8988T (cell line): ENCODE measurements around the gene LRRC3.
"Not testable (repeated sequence)": the region's sequence is repeated elsewhere in the genome, so short reads cannot be mapped to it uniquely, and the experiment has no call there.

Source experiments
- DNase-seq: peaks from one replicate; pipeline ENCODE4 v3.0.0; 2011

LRRC3 gene

GRCh38 chr21:44499211-44499560, 43.9 kb downstream of the LRRC3 start:
- DNase-seq: no peak

DNA sequence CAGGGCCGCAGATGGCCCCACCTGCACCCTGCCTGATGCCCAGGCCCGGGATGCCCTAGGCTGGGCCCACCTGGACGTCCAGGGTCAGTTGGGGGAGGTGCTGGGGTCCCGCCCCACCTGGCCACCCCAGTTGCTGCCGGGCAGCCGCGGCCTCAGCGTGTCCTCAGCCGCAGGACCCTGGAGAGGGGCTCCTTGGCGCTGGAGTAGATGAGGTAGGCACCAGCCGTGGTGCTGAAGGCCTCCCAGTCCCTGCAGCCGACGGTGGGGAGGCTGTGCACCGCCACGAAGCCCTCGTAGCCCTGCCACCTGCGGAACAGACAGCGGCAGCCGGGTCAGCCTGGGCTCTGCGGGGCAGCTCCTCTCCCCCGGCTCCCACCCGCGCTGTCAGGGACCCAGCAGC, 44.3 kb downstream of the LRRC3 start:
- DNase-seq: no peak

- no peak for DNase-seq
These were observed 44.8 kb downstream of the LRRC3 start for GRCh38 chr21:44500111-44500510.

- DNase-seq: no peak
These were observed 47.1 kb downstream of the LRRC3 start for GRCh38 chr21:44502171-44502958.

DNA sequence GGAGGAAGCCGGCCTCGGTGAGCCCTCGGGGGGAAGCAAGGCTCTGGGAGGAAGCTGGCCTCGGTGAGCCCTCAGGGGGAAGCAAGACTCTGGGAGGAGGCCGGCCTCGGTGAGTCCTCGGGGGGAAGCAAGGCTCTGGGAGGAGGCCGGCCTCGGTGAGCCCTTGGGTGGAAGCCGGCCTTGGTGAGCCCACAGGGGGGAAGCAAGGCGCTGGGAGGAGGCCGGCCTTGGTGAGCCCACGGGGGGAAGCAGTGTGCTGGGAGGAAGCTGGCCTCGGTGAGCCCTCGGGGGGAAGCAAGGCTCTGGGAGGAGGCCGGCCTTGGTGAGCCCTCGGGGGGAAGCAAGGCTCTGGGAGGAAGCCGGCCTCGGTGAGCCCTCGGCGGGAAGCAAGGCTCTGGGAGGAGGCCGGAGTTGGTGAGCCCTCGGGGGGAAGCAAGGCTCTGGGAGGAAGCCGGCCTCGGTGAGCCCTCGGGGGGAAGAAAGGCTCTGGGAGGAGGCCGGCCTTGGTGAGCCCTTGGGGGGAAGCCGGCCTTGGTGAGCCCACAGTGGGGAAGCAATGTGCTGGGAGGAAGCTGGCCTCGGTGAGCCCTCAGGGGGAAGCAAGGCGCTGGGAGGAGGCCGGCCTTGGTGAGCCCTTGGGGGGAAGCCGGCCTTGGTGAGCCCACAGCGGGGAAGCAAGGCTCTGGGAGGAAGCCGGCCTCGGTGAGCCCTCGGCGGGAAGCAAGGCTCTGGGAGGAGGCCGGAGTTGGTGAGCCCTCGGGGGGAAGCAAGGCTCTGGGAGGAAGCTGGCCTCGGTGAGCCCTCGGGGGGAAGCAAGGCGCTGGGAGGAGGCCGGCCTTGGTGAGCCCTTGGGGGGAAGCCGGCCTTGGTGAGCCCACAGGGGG, 47.9 kb downstream of the LRRC3 start:
- not testable (repeated sequence) for DNase-seq

GRCh38 chr21:44503901-44504399, 48.6 kb downstream of the LRRC3 start:
- no peak for DNase-seq

- DNase-seq: no peak
These were observed 50.5 kb downstream of the LRRC3 start for GRCh38 chr21:44505673-44506278.

GRCh38 chr21:44506279-44507255, 51.3 kb downstream of the LRRC3 start:
- DNase-seq: no peak

- no peak for DNase-seq
These were observed 52.5 kb downstream of the LRRC3 start for GRCh38 chr21:44507673-44508425.

- no peak for DNase-seq
These were observed 53.1 kb downstream of the LRRC3 start for GRCh38 chr21:44508426-44508710.

DNA sequence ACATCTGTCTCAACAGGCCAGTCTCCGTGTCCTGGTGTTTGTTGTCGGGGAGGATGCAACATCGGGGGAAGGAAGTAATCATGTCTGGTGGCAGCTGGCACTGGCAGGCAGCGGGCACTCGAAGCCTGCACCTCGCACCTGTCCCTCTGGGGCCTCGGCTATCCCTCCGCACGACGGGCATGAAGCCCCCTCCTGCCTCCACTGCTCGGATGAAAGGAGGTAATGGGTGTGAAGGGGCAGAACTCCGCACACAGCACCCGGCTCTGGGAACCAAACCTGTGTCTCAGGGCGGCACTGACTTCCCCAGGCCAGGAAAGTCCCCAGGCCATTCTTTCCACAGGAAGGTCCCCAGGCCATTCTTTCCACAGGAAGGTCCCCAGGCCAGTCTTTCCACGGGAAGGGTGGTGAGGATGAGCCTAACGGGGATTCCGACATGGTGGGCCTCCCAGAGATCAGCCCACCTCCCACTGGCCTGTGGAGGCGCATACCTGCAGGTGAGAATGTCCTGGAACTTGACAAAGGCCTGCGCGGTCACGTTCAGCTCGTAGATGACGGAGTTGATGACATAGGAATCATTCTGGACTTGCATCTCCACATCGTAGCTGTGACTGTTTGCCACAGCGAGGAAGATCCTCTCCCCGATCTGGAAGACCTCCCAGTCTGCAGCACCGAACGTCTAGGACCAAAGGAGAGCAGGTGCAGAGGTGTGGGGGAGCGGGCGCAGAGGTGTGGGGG, 53.6 kb downstream of the LRRC3 start:
- no peak for DNase-seq

DNA sequence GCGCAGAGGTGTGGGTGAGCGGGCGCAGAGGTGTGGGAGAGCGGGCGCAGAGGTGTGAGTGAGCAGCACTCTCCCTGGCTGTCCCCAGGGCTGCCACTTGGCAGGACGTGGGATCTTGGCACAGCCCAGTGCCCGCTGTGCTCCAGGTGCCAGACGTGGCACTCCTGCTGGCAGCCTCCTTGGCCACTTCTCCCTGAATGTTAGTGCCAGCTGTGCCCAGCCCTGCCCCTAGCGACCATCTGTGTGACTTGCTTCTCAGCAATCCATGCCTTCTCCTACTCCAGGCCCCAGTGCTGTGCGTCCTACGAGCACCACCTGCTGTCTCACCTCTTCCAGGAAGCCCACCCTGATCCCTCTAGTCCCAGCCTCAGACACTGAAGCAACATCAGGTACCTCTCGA, 54.2 kb downstream of the LRRC3 start:
- DNase-seq: peak; percentile 79

DNA sequence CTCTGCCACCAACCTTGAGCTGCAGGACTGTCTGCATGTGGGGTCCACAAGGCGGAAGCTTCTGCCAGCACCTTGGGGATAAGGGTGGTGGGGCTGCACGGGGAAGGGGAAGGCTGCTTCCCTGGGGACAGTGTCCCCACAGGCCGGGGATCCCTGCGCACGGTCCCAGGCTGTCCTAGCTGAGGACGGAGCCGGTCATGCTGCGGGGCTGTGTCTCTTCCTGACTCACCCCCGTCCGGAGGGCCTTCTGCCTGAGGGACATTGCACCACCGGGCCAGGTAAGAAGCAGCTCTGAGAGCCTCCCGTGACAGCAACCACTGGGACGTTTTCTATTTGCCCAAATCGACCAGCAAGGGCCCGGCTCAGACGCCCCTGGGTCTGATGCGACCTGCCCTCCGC, 54.8 kb downstream of the LRRC3 start:
- no peak for DNase-seq

GRCh38 chr21:44510508-44511218, 55.4 kb downstream of the LRRC3 start:
- peak; percentile 80 for DNase-seq

DNA sequence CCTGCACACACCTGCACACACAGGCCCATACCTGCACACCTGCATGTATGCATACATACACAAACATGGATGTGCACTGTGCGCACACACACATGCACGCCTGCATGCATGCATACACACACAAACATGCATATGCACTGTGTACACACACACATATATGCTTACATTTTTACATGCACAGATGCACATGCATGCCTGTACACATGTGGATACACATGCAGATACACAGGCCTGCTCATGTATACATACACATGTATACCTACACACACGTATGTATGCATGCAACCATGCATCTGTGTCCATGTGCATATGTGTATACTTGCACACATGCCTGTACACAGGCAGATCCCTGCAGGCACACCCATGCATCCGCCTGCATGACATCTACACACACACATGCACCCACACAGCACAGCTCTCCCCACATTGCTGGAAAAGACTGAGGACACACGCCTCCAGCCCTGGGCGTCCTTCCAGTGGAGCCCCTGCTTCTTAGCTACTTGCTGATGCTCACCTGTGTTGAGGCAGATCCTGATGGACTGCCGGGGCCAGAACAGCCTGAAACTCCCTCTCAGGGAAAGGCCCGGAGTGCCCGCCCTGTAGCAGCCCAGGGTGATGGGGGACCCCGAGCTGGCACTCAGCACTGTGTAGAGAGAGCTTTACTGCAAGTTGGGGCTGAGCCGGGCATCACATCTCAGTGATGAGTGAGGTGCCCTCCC, 56.1 kb downstream of the LRRC3 start:
- DNase-seq: no peak
